Trophoblast cell (in vitro differentiated cells and primary cell): ENCODE data around the gene BCHE.

Experiments
- DNase-seq, 2 donors: peaks; one replicate each; pipeline ENCODE4 v3.0.0-alpha.2; 2016
- H2AFZ ChIP-seq: 2 replicates; pipeline ENCODE4 v1.6.1; 2013; ENCODE audit warnings: low read length, moderate library complexity, mild to moderate bottlenecking; ENCODE audit not compliant: insufficient read depth, poor library complexity
- H2AK5ac ChIP-seq: 2 replicates; pipeline ENCODE4 v1.6.1; 2013; ENCODE audit warnings: mild to moderate bottlenecking, low read length
- H2BK120ac ChIP-seq: 2 replicates; pipeline ENCODE4 v1.6.1; 2013; ENCODE audit warnings: low read length, mild to moderate bottlenecking, moderate library complexity; ENCODE audit not compliant: insufficient read depth, poor library complexity
- H2BK12ac ChIP-seq: 2 replicates; pipeline ENCODE4 v1.6.1; 2013; ENCODE audit warnings: mild to moderate bottlenecking, low read length, moderate library complexity
- H2BK5ac ChIP-seq: 2 replicates; pipeline ENCODE4 v1.6.1; 2013; ENCODE audit warnings: low read length, low read depth, moderate library complexity, mild to moderate bottlenecking; ENCODE audit not compliant: poor library complexity
- H3K14ac ChIP-seq: 2 replicates; pipeline ENCODE4 v1.6.1; 2013; ENCODE audit warnings: mild to moderate bottlenecking, low read length
- H3K18ac ChIP-seq: 2 replicates; pipeline ENCODE4 v1.6.1; 2013; ENCODE audit warnings: mild to moderate bottlenecking, low read length
- H3K23ac ChIP-seq: 2 replicates; pipeline ENCODE4 v1.6.1; 2013; ENCODE audit warnings: low read length
- H3K27ac ChIP-seq: 2 replicates; pipeline ENCODE4 v1.5.1; 2013; ENCODE audit warnings: low read depth, mild to moderate bottlenecking, inconsistent platforms, low read length, moderate library complexity
- H3K27me3 ChIP-seq: 2 replicates; pipeline ENCODE4 v1.6.1; 2013; ENCODE audit warnings: inconsistent platforms, mild to moderate bottlenecking, low read length, moderate library complexity; ENCODE audit not compliant: insufficient read depth
- H3K36me3 ChIP-seq, 2 experiments: 1 replicate in 1 of 2; 2 replicates in 1 of 2; pipeline ENCODE4 v1.6.1; 2013; ENCODE audit warnings: low read length in 2 of 2, mild to moderate bottlenecking in 2 of 2, moderate library complexity in 1 of 2; ENCODE audit not compliant: insufficient read depth in 2 of 2, control insufficient read depth in 1 of 2
- H3K4ac ChIP-seq: 2 replicates; pipeline ENCODE4 v1.6.1; 2013; ENCODE audit warnings: low read depth, mild to moderate bottlenecking, low read length, moderate library complexity
- H3K4me1 ChIP-seq, 2 experiments: 1 replicate in 1 of 2; 2 replicates in 1 of 2; pipeline ENCODE4 v1.6.1; 2013; ENCODE audit warnings: low read length in 2 of 2, mild to moderate bottlenecking in 2 of 2, moderate library complexity in 1 of 2; ENCODE audit not compliant: insufficient read depth in 2 of 2, control insufficient read depth in 1 of 2
- H3K4me2 ChIP-seq: 2 replicates; pipeline ENCODE4 v1.6.1; 2013; ENCODE audit warnings: inconsistent platforms, mild to moderate bottlenecking, low read length, moderate library complexity
- H3K4me3 ChIP-seq: 2 replicates; pipeline ENCODE4 v1.5.1; 2013; ENCODE audit warnings: mild to moderate bottlenecking, low read depth, low read length, inconsistent platforms
- H3K79me1 ChIP-seq: one replicate; pipeline ENCODE4 v1.6.1; 2013; ENCODE audit warnings: low read length
- H3K79me2 ChIP-seq: 2 replicates; pipeline ENCODE4 v1.6.1; 2013; ENCODE audit warnings: low read length, mild to moderate bottlenecking; ENCODE audit not compliant: control insufficient read depth, insufficient read depth, poor library complexity
- H3K9ac ChIP-seq: 2 replicates; pipeline ENCODE4 v1.6.1; 2013; ENCODE audit warnings: mild to moderate bottlenecking, low read length
- H3K9me3 ChIP-seq: 2 replicates; pipeline ENCODE4 v1.6.1; 2013; ENCODE audit warnings: low read depth, mild to moderate bottlenecking, control low read depth, inconsistent platforms, low read length; ENCODE audit not compliant: insufficient read depth
- H4K12ac ChIP-seq: 2 replicates; pipeline ENCODE4 v1.6.1; 2013; ENCODE audit warnings: low read depth, mild to moderate bottlenecking, low read length, moderate library complexity
- H4K8ac ChIP-seq: 2 replicates; pipeline ENCODE4 v1.6.1; 2013; ENCODE audit warnings: low read depth, mild to moderate bottlenecking, low read length, moderate library complexity
- H4K91ac ChIP-seq: one replicate; pipeline ENCODE4 v1.6.1; 2013; ENCODE audit warnings: low read depth, mild to moderate bottlenecking, low read length, moderate library complexity
- WGBS: extraction: QIAGEN DNeasy Blood & Tissue Kit; methylation state at CpG from one replicate; pipeline ENCODE4 v1.1.7; 2013; ENCODE audit warnings: missing lambda C conversion rate; ENCODE audit not compliant: insufficient read length, insufficient coverage; ENCODE audit errors: extremely low coverage; 5-methylcytosine and 5-hydroxymethylcytosine counted together

Gene BCHE

GRCh38 chr3:165846056-165846455 is 8.8 kb upstream of the BCHE start:
- no peak overlapping the region for H3K4ac ChIP-seq

GRCh38 chr3:165839296-165840076 is 2.3 kb upstream of the BCHE start:
- no peak overlapping the region for H2BK120ac ChIP-seq
- no peak overlapping the region for H2AFZ ChIP-seq
- H2BK12ac ChIP-seq = no peak overlapping the region

More at GRCh38 chr3:165846056-165846455, 8.8 kb upstream of the BCHE start:
- Histone ChIP-seq H3K36me3 (no peaks in the 10 kb centered on the region), H2BK5ac (no peak overlapping the region), H3K9me3 (no peaks in the 10 kb centered on the region), H3K79me2 (no peaks in the 10 kb centered on the region), H2BK12ac (no peak overlapping the region), H2AFZ (no peak overlapping the region), H3K4me3 (no peak overlapping the region), H3K9ac (no peak overlapping the region), H3K79me1 (no peaks in the 10 kb centered on the region), H4K12ac (no peak overlapping the region), H3K18ac (no peak overlapping the region), H4K91ac (no peak overlapping the region), H3K27me3 (no peaks in the 10 kb centered on the region), H3K23ac (no peak overlapping the region), H3K27ac (no peak overlapping the region), H2BK120ac (no peak overlapping the region), H3K4me1 (no peaks in the 10 kb centered on the region), H3K14ac (no peak overlapping the region), H2AK5ac (no peak overlapping the region), H3K4me2 (no peak overlapping the region), H4K8ac (no peak overlapping the region)
- no peak for DNase-seq
- no CpG with 5 or more reads among the region's 6 CpGs for WGBS

GRCh38 chr3:165837801-165838200 is 578 bp upstream of the BCHE start:
- Histone ChIP-seq H4K8ac (no peak overlapping the region), H2BK5ac (no peak overlapping the region), H4K12ac (no peak overlapping the region), H3K4me1 (no peaks in the 10 kb centered on the region), H3K9me3 (no peaks in the 10 kb centered on the region), H3K4ac (no peak overlapping the region), H3K23ac (no peak overlapping the region), H2BK12ac (no peak overlapping the region), H3K4me2 (no peak overlapping the region), H3K14ac (no peak overlapping the region), H3K27me3 (no peaks in the 10 kb centered on the region), H4K91ac (no peak overlapping the region), H2AK5ac (no peak overlapping the region), H2AFZ (no peak overlapping the region), H3K36me3 (no peaks in the 10 kb centered on the region), H3K4me3 (no peak overlapping the region), H2BK120ac (no peak overlapping the region), H3K79me2 (no peaks in the 10 kb centered on the region), H3K18ac (no peak overlapping the region), H3K9ac (no peak overlapping the region), H3K27ac (no peak overlapping the region), H3K79me1 (no peaks in the 10 kb centered on the region)
- DNase-seq = no peak
- WGBS = no CpG with 5 or more reads among the region's 1 CpG

More at GRCh38 chr3:165839296-165840076, 2.3 kb upstream of the BCHE start:
- Histone ChIP-seq H2AK5ac (no peak overlapping the region), H4K12ac (no peak overlapping the region), H4K8ac (no peak overlapping the region), H3K79me2 (no peaks in the 10 kb centered on the region), H3K14ac (no peak overlapping the region), H3K9me3 (no peaks in the 10 kb centered on the region), H3K18ac (no peak overlapping the region), H2BK5ac (no peak overlapping the region), H3K4me2 (no peak overlapping the region), H3K79me1 (no peaks in the 10 kb centered on the region), H3K23ac (no peak overlapping the region), H4K91ac (no peak overlapping the region), H3K4me3 (no peak overlapping the region), H3K27me3 (no peaks in the 10 kb centered on the region), H3K27ac (no peak overlapping the region), H3K4me1 (no peaks in the 10 kb centered on the region), H3K36me3 (no peaks in the 10 kb centered on the region), H3K4ac (no peak overlapping the region), H3K9ac (no peak overlapping the region)
- no peak for DNase-seq
- no CpG with 5 or more reads among the region's 9 CpGs for WGBS

GRCh38 chr3:165835431-165835830 is 1.8 kb downstream of the BCHE start:
- H2BK5ac ChIP-seq = no peak overlapping the region
- no peaks in the 10 kb centered on the region for H3K4me1 ChIP-seq
- H3K4ac ChIP-seq = no peak overlapping the region
- no peaks in the 10 kb centered on the region for H3K27me3 ChIP-seq
- H3K4me3 ChIP-seq = no peak overlapping the region
- no peak overlapping the region for H3K27ac ChIP-seq
- no peaks in the 10 kb centered on the region for H3K79me2 ChIP-seq
- H3K9ac ChIP-seq = no peak overlapping the region
- H3K4me2 ChIP-seq = no peak overlapping the region
- H4K12ac ChIP-seq = no peak overlapping the region
- H2BK120ac ChIP-seq = no peak overlapping the region
- H4K8ac ChIP-seq = no peak overlapping the region
- no CpG with 5 or more reads among the region's 2 CpGs for WGBS
- no peaks in the 10 kb centered on the region for H3K9me3 ChIP-seq
- no peak overlapping the region for H3K18ac ChIP-seq
- no peak overlapping the region for H4K91ac ChIP-seq
- no peaks in the 10 kb centered on the region for H3K79me1 ChIP-seq
- H2BK12ac ChIP-seq = no peak overlapping the region
- H3K36me3 ChIP-seq = no peaks in the 10 kb centered on the region
- no peak overlapping the region for H2AFZ ChIP-seq
- H3K14ac ChIP-seq = no peak overlapping the region
- DNase-seq = no peak
- H2AK5ac ChIP-seq = no peak overlapping the region
- H3K23ac ChIP-seq = no peak overlapping the region
